ENCODE measurements around the gene TPPP.

TPPP gene

DNA sequence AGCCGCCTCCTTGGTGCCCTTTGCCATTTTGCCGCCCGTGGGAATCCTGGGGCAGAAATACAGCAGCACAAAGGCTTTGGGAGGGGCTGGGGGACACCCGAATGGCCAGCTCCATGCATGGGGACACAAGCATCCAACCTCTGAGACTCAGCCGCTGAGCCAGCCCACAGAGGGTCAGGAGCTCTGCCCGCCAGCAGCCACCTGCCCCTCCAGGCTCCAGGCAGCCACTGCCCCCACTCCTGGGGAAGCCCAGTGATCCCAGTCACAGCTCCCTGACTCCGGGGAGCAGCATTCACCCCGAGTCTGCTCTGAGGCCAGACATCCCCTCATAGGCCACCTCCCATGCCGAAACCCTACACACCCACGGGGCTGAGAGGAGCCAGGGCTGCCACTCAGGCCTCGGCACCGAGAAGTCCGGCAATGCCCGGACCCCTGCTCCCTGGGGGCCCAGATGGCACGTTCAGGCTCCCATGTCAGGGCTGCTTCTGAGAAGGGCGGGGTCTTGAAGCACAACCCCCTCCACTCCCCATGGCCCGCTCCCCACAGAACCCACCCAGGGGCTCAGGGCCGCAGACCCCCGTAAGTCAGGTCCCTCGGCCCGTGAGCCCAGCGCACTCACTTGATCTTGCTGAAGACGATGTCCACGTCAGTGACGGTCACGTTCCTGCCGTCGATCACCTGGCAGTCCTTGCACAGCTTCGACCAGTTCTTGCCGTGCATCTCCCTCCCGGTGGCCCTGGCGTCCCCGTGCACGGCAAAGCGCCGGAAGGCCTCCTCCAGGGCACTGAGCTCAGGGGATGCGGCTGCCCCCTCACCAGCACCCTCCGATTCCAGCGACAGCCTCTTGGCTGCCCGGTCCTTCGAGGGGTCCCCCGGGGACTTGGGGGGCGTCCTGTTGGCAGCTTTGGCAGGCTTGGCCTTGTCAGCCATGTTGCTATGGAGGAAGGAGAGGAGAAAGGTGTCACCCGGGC is 15.7 kb downstream of the TPPP start:
- DNase-seq (ENCODE audit: low read depth), result no peak

- no peak for DNase-seq (ENCODE audit: low read depth)
Measured at GRCh38 chr5:676699-677076, 16.5 kb downstream of the TPPP start.

GRCh38 chr5:675871-676698 is 17.1 kb downstream of the TPPP start:
- DNase-seq (ENCODE audit: low read depth), result no peak

- no peak for DNase-seq (ENCODE audit: low read depth)
Measured at GRCh38 chr5:675111-675870, 17.9 kb downstream of the TPPP start.

- DNase-seq (ENCODE audit: low read depth), result no peak
Measured at GRCh38 chr5:674630-675011, 18.5 kb downstream of the TPPP start.

DNA sequence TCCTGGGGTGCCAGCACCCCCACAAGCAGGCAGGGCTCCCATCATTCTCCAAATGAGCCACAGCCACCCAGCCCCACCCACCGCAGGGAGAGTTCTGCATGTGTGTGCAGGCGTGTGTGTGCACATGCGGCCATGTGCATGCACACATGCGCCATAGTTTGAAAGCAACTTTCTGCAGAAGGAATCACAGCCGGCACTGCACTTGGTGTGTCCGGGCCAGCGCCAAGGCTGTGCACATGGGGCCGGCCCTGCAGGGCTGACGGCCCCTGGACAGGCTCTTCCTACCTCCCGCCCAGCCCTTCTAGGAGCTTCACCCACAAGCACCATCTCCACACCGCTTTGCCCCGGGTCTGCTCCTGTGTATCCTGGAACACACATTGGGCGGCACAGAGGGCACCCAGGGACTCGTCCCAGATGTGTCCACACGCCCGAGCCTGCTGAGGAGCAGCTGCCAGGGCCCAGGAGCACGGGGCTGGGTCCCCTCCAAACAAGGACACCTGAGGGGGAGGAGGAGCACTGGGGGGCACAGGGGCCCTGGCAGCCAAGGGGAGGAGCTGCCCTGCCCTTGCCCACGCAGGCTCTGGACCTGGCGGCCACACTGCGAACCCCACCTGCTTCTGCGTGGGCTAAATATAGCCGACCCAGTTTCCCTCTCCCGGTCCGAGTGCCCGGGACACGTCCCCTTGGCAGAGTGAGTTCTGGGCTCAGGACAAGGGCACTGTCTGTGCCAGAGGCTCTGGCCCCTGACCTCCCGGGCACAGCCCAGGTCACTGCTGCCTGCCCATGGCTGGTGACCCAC is 19.1 kb downstream of the TPPP start:
- no peak for DNase-seq (ENCODE audit: low read depth)

GRCh38 chr5:673161-673830 is 19.9 kb downstream of the TPPP start:
- no peak for DNase-seq (ENCODE audit: low read depth)

GRCh38 chr5:672329-673160 is 20.6 kb downstream of the TPPP start:
- peak; percentile 22 for DNase-seq (ENCODE audit: low read depth)

DNA sequence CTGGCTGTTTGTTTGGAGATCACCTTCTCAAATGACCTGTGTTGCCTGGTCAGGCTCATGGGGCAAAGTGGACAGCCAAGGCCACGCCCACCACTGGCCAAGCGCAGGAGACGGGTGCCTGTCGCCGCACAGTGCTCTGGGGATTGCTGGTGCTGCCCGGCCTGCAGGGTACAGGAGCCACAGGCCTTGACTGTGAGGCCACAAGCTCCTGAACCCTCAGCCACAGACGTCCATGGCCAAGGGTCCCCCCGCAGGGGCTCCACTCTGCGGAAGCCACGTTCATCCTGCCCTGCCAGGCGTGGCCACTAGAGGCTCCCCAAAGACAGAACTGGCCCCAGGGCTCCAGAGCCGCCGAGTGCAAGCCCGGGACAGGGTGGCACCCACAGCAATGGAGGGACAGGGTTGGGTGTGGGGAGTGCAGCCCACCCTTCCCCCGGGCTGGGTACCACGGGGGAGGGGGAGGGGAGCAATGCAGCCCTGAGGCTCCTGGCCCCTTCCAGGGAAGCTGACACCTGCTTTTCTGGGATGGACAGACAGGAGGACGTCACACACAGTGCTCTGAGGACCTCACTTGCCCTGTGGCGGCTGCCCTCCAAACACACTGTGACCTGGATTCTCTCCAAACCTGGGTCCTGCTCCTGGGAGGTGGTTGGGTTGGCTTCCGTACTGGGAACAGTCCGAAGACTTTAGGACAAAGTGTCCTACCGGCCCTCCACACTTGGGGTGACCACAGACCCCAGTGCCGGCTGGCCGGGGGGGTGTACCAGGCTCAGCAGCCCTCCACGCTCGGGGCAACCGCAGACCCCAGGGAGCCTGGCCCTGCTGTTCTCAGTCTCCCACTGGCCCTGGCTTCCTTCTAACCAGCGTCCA is 21.5 kb downstream of the TPPP start:
- peak; percentile 54 for DNase-seq (ENCODE audit: low read depth)

DNA sequence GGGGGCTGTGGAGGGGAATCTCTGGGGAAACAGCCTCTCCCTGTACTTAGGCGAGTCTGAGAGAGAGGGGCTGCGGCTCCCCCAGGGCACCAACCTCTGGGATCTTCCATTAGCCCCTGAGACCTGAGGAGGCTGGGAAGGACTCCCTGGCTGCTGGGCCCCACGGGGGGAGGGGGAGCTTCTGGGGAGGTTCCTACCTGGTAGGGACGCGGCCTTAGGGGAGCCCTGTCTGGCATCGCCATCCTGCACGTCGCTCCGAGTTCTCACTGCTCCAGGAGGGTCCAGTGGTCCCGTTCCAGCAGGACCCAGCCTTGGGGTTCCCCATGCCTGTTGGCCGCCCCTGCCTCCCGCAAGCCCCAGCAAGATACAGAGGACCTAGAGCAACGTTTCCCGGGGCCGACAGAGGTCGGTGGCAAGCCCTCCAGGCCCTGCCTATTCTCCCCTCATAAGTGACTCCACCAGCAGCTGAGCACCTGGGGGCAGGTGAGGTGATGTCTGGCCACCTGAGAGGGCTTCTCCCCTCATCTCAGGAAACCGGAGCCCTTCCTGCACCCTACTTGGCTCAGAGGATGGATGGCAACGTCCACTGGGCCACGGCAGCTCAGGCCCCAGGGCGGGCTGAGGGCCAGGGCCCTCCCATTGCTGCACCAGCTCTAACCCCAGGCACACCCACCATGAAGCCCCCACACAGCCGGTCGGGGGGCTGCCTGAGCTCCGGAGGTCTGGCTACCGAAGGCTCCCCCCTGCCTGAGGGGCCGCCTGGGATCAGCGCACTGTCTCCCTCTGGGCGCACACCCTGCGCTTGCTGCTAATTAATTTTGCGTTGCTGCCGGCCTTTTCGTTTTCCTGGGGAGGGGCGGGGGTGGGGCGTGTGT is 22.5 kb downstream of the TPPP start:
- no peak for DNase-seq (ENCODE audit: low read depth)

GRCh38 chr5:669842-670395 is 23.2 kb downstream of the TPPP start:
- DNase-seq (ENCODE audit: low read depth), result no peak

DNA sequence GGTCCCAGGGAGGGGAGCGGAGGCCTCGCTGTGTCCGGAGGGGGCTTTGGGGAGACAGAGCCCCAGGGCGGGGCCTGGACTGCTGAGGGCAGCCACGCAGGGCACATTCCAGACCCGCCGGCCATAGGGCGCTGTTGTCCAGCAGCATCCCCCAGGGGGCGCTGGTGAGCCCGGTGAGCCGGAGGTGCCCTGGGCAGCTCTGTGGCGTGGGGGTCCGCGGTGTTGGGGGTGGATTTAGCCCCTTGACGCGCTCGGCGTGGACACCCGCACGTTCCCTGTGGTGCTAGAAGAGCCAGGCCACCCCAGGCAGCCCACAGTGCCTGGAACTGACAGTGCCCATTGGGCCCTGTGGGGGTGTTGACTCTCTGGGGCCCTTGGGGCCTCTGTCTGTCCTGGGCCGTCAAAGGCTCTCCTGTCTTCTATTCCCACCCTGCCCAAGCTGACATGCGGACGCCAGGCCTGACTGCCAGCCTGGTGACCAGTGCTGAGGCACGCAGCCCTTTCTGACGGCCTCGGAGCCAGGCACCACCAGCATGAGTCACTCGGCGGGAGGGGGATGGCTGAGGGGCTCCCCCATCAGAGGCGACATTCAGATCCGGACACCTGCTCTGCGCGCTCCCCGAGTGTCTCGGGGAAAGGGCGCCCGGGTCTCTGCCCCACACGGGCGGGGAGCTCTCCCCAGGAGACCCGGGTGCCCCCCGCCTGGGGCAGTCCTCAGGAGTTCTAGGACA is 23.9 kb downstream of the TPPP start:
- DNase-seq (ENCODE audit: low read depth), result peak; percentile 17

- no peak for DNase-seq (ENCODE audit: low read depth)
Measured at GRCh38 chr5:668283-668995, 24.7 kb downstream of the TPPP start.

GRCh38 chr5:666816-667498 is 26.2 kb downstream of the TPPP start:
- no peak for DNase-seq (ENCODE audit: low read depth)

DNA sequence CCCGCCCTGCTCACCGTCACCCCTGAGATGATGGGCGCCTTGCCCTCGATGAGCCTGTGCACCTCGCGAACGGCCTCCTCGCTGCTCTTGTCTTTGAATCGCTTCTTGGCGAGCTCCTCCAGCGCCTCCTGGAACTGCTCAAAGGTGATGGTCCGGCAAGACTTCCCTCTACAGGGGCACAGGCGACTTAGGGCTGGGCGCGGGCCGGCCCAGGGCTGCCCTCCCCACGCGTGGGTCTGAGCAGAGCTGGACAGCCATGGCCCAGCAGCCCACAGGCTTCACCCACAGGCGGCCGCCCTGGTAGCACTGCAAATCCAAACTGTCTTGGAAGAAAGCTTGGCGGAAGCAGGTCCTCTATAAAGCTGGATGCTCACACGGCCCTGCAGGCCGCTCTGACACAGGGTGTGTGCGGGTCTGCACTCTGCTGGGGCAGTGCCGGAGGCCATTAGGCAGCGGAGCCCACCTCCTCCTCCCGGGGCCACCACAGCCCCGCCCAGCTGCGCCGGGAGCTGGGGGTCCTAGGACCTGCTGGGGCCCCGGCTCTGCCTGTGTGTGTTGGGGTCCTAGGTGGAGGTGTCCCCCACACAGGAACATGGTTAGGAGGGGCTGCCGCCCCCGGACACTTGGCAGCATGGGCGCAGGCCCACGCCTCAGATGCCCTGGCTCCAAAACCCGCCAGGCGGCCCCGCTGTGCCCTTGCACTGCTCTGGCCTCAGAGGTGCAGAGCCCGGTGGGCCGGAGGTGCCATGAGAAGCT is 27.0 kb downstream of the TPPP start:
- no peak for DNase-seq (ENCODE audit: low read depth)
